ENCODE measurements around the gene BMP3.

Gene BMP3

GRCh38 chr4:80990851-80991250, 39.7 kb upstream of the BMP3 start:
- Histone ChIP-seq H2BK12ac (ENCODE audit: low read length) (no peak overlapping the region), H4K91ac (ENCODE audit: low read depth, low read length, poor library complexity) (no peak overlapping the region), H3K36me3 (replicated peaks in 1 of 2; ENCODE audit: control insufficient read depth in 2 of 2, insufficient read depth in 2 of 2, low read length in 2 of 2) (no peaks in the 10 kb centered on the region), H2BK120ac (ENCODE audit: low read depth, low read length) (no peak overlapping the region), H3K18ac (ENCODE audit: low read length) (no peak overlapping the region), H2BK15ac (ENCODE audit: low read length) (no peak overlapping the region), H3K14ac (ENCODE audit: low read length) (no peak overlapping the region), H3K4ac (ENCODE audit: low read length) (no peak overlapping the region), H3K27me3 (ENCODE audit: control insufficient read depth in 3 of 3, insufficient read depth in 3 of 3, low read depth in 1 of 3, low read length in 3 of 3) (no peaks in the 10 kb centered on the region), H3K4me1 (ENCODE audit: control insufficient read depth in 2 of 2, insufficient read depth in 1 of 2, low read depth in 1 of 2, low read length in 2 of 2) (peaks cover 0 to 5% of the 10 kb centered on the region in 2 donors), H3K23ac (ENCODE audit: low read depth, low read length, poor library complexity) (no peak overlapping the region), H2BK5ac (ENCODE audit: low read length) (no peak overlapping the region), H3K9me3 (replicated peaks in 1 of 2; ENCODE audit: control insufficient read depth in 2 of 2, insufficient read depth in 1 of 2, low read depth in 1 of 2, low read length in 2 of 2) (no peaks in the 10 kb centered on the region), H3K4me3 (ENCODE audit: low read length in 2 of 2) (no peak overlapping the region), H3K4me2 (ENCODE audit: insufficient read depth, low read length, poor library complexity, severe bottlenecking) (no peak overlapping the region), H3K79me1 (ENCODE audit: low read depth, low read length) (no peaks in the 10 kb centered on the region), H2AK5ac (ENCODE audit: low read depth, low read length) (no peak overlapping the region), H4K8ac (ENCODE audit: low read depth, low read length) (no peak overlapping the region), H3K27ac (replicated peaks; ENCODE audit: low read length) (no peak overlapping the region), H2AFZ (ENCODE audit: low read length) (no peak overlapping the region), H3K9ac (ENCODE audit: low read depth, low read length, poor library complexity) (no peak overlapping the region)
- no CpG with 5 or more reads among the region's 2 CpGs for WGBS, 2 donors (ENCODE audit: extremely low coverage in 2 of 2, insufficient read length in 2 of 2, insufficient replicate concordance in 1 of 2)
- peak; percentile 35 for DNase-seq (ENCODE audit: low spot score)

- Histone ChIP-seq H3K18ac (ENCODE audit: low read length) (no peak overlapping the region), H3K79me1 (ENCODE audit: low read depth, low read length) (no peaks in the 10 kb centered on the region), H2AFZ (ENCODE audit: low read length) (no peak overlapping the region), H2BK120ac (ENCODE audit: low read depth, low read length) (no peak overlapping the region), H4K8ac (ENCODE audit: low read depth, low read length) (no peak overlapping the region), H3K27ac (replicated peaks; ENCODE audit: low read length) (no peak overlapping the region), H3K23ac (ENCODE audit: low read depth, low read length, poor library complexity) (no peak overlapping the region), H2AK5ac (ENCODE audit: low read depth, low read length) (no peak overlapping the region), H3K4me2 (ENCODE audit: insufficient read depth, low read length, poor library complexity, severe bottlenecking) (no peak overlapping the region), H3K36me3 (replicated peaks in 1 of 2; ENCODE audit: control insufficient read depth in 2 of 2, insufficient read depth in 2 of 2, low read length in 2 of 2) (no peaks in the 10 kb centered on the region), H2BK15ac (ENCODE audit: low read length) (no peak overlapping the region), H3K9ac (ENCODE audit: low read depth, low read length, poor library complexity) (no peak overlapping the region), H2BK5ac (ENCODE audit: low read length) (no peak overlapping the region), H3K4me1 (ENCODE audit: control insufficient read depth in 2 of 2, insufficient read depth in 1 of 2, low read depth in 1 of 2, low read length in 2 of 2) (no peaks in the 10 kb centered on the region), H4K91ac (ENCODE audit: low read depth, low read length, poor library complexity) (no peak overlapping the region), H3K4ac (ENCODE audit: low read length) (no peak overlapping the region), H3K4me3 (ENCODE audit: low read length in 2 of 2) (no peak overlapping the region), H3K14ac (ENCODE audit: low read length) (no peak overlapping the region), H3K27me3 (ENCODE audit: control insufficient read depth in 3 of 3, insufficient read depth in 3 of 3, low read depth in 1 of 3, low read length in 3 of 3) (no peaks in the 10 kb centered on the region), H3K9me3 (replicated peaks in 1 of 2; ENCODE audit: control insufficient read depth in 2 of 2, insufficient read depth in 1 of 2, low read depth in 1 of 2, low read length in 2 of 2) (no peaks in the 10 kb centered on the region), H2BK12ac (ENCODE audit: low read length) (no peak overlapping the region)
- DNase-seq (ENCODE audit: low spot score), result no peak
- no CpG with 5 or more reads among the region's 3 CpGs for WGBS, 2 donors (ENCODE audit: extremely low coverage in 2 of 2, insufficient read length in 2 of 2, insufficient replicate concordance in 1 of 2)
These were observed 30.6 kb upstream of the BMP3 start for GRCh38 chr4:80999943-81000342.

- Histone ChIP-seq H3K4me3 (ENCODE audit: low read length in 2 of 2) (no peak overlapping the region), H3K18ac (ENCODE audit: low read length) (no peak overlapping the region), H2AK5ac (ENCODE audit: low read depth, low read length) (no peak overlapping the region), H2AFZ (ENCODE audit: low read length) (no peak overlapping the region), H4K8ac (ENCODE audit: low read depth, low read length) (no peak overlapping the region), H3K27me3 (ENCODE audit: control insufficient read depth in 3 of 3, insufficient read depth in 3 of 3, low read depth in 1 of 3, low read length in 3 of 3) (no peaks in the 10 kb centered on the region), H3K9me3 (replicated peaks in 1 of 2; ENCODE audit: control insufficient read depth in 2 of 2, insufficient read depth in 1 of 2, low read depth in 1 of 2, low read length in 2 of 2) (no peaks in the 10 kb centered on the region), H3K23ac (ENCODE audit: low read depth, low read length, poor library complexity) (no peak overlapping the region), H3K4me2 (ENCODE audit: insufficient read depth, low read length, poor library complexity, severe bottlenecking) (no peak overlapping the region), H2BK5ac (ENCODE audit: low read length) (no peak overlapping the region), H2BK120ac (ENCODE audit: low read depth, low read length) (no peak overlapping the region), H3K27ac (replicated peaks; ENCODE audit: low read length) (no peak overlapping the region), H3K4ac (ENCODE audit: low read length) (no peak overlapping the region), H3K14ac (ENCODE audit: low read length) (no peak overlapping the region), H3K36me3 (replicated peaks in 1 of 2; ENCODE audit: control insufficient read depth in 2 of 2, insufficient read depth in 2 of 2, low read length in 2 of 2) (no peaks in the 10 kb centered on the region), H3K9ac (ENCODE audit: low read depth, low read length, poor library complexity) (no peak overlapping the region), H3K4me1 (ENCODE audit: control insufficient read depth in 2 of 2, insufficient read depth in 1 of 2, low read depth in 1 of 2, low read length in 2 of 2) (no peaks in the 10 kb centered on the region), H3K79me1 (ENCODE audit: low read depth, low read length) (no peaks in the 10 kb centered on the region), H4K91ac (ENCODE audit: low read depth, low read length, poor library complexity) (no peak overlapping the region), H2BK12ac (ENCODE audit: low read length) (no peak overlapping the region), H2BK15ac (ENCODE audit: low read length) (no peak overlapping the region)
- WGBS, 2 donors (ENCODE audit: extremely low coverage in 2 of 2, insufficient read length in 2 of 2, insufficient replicate concordance in 1 of 2), result no CpG with 5 or more reads among the region's 2 CpGs
- DNase-seq (ENCODE audit: low spot score), result no peak
These were observed 26.9 kb upstream of the BMP3 start for GRCh38 chr4:81003597-81004111.

GRCh38 chr4:81007417-81007816, 23.1 kb upstream of the BMP3 start:
- H4K8ac ChIP-seq (ENCODE audit: low read depth, low read length), result no peak overlapping the region
- no peak overlapping the region for H2BK120ac ChIP-seq (ENCODE audit: low read depth, low read length)
- no peak for DNase-seq (ENCODE audit: low spot score)
- H3K36me3 ChIP-seq (replicated peaks in 1 of 2; ENCODE audit: control insufficient read depth in 2 of 2, insufficient read depth in 2 of 2, low read length in 2 of 2), result no peaks in the 10 kb centered on the region
- no peak overlapping the region for H3K18ac ChIP-seq (ENCODE audit: low read length)
- no peak overlapping the region for H3K4me2 ChIP-seq (ENCODE audit: insufficient read depth, low read length, poor library complexity, severe bottlenecking)
- no peak overlapping the region for H3K14ac ChIP-seq (ENCODE audit: low read length)
- no peak overlapping the region for H3K4ac ChIP-seq (ENCODE audit: low read length)
- no peak overlapping the region for H4K91ac ChIP-seq (ENCODE audit: low read depth, low read length, poor library complexity)
- WGBS, 2 donors (ENCODE audit: extremely low coverage in 2 of 2, insufficient read length in 2 of 2, insufficient replicate concordance in 1 of 2), result no CpG with 5 or more reads among the region's 2 CpGs
- H3K27me3 ChIP-seq (ENCODE audit: control insufficient read depth in 3 of 3, insufficient read depth in 3 of 3, low read depth in 1 of 3, low read length in 3 of 3), result no peaks in the 10 kb centered on the region
- H3K23ac ChIP-seq (ENCODE audit: low read depth, low read length, poor library complexity), result no peak overlapping the region
- H2BK15ac ChIP-seq (ENCODE audit: low read length), result no peak overlapping the region
- no peak overlapping the region for H2BK5ac ChIP-seq (ENCODE audit: low read length)
- no peaks in the 10 kb centered on the region for H3K79me1 ChIP-seq (ENCODE audit: low read depth, low read length)
- H2AFZ ChIP-seq (ENCODE audit: low read length), result no peak overlapping the region
- H2AK5ac ChIP-seq (ENCODE audit: low read depth, low read length), result no peak overlapping the region
- H3K9ac ChIP-seq (ENCODE audit: low read depth, low read length, poor library complexity), result no peak overlapping the region
- H3K9me3 ChIP-seq (replicated peaks in 1 of 2; ENCODE audit: control insufficient read depth in 2 of 2, insufficient read depth in 1 of 2, low read depth in 1 of 2, low read length in 2 of 2), result no peaks in the 10 kb centered on the region
- no peak overlapping the region for H3K4me3 ChIP-seq (ENCODE audit: low read length in 2 of 2)
- H3K27ac ChIP-seq (replicated peaks; ENCODE audit: low read length), result no peak overlapping the region
- H3K4me1 ChIP-seq (ENCODE audit: control insufficient read depth in 2 of 2, insufficient read depth in 1 of 2, low read depth in 1 of 2, low read length in 2 of 2), result no peaks in the 10 kb centered on the region
- H2BK12ac ChIP-seq (ENCODE audit: low read length), result no peak overlapping the region
